ENCODE measurements around the gene TBCD. TPM values are rescaled to one million over a fixed set of nuclear protein-coding genes. Genes with fewer than 3 reads are reported as not detected.

Gene TBCD
- total RNA-seq, 1 donor from 2014 or later, result 31.8 TPM

GRCh38 chr17:82917699-82918345, 166.0 kb downstream of the TBCD start:
- Mint-ChIP-seq H3K27me3 (ENCODE audit: low read depth, unreplicated experiment) (no peaks in the 10 kb centered on the region), H3K4me3 (ENCODE audit: unreplicated experiment) (no peak overlapping the region), H3K9me3 (ENCODE audit: unreplicated experiment) (no peaks in the 10 kb centered on the region), H3K4me1 (ENCODE audit: low read depth, unreplicated experiment) (no peaks in the 10 kb centered on the region), H3K27ac (ENCODE audit: unreplicated experiment) (no peak overlapping the region), H3K36me3 (ENCODE audit: low read depth, unreplicated experiment) (peaks cover 10% of the 10 kb centered on the region)
- Histone ChIP-seq H3K27ac (ENCODE audit: low read depth, low read length) (no peak overlapping the region), H3K9me3 (ENCODE audit: insufficient read depth, low read depth, low read length) (no peaks in the 10 kb centered on the region), H4K20me1 (ENCODE audit: insufficient read depth, low read length) (no peaks in the 10 kb centered on the region), H3K36me3 (ENCODE audit: insufficient read depth, low read length) (no peaks in the 10 kb centered on the region), H3K9ac (ENCODE audit: low read length) (no peak overlapping the region), H2AFZ (ENCODE audit: low read depth, low read length) (no peak overlapping the region), H3K79me2 (ENCODE audit: insufficient read depth, low read length) (no peaks in the 10 kb centered on the region), H3K4me3 (ENCODE audit: insufficient read depth, low read depth, low read length) (no peak overlapping the region), H3K4me2 (ENCODE audit: low read length) (no peak overlapping the region), H3K4me1 (ENCODE audit: insufficient read depth, low read length) (no peaks in the 10 kb centered on the region), H3K27me3 (ENCODE audit: insufficient read depth, low read length) (no peaks in the 10 kb centered on the region)
- no peak for FAIRE-seq
- DNase-seq (ENCODE audit: low read depth), result no peak
- TF ChIP-seq EZH2 (IDR thresholded peaks at IDR 0.05; ENCODE audit: insufficient read depth, low read length), result no peak
- no peak for TF ChIP-seq CTCF (IDR thresholded peaks at IDR 0.05; ENCODE audit: insufficient read depth, low read depth, low read length)

- Histone ChIP-seq H3K4me2 (ENCODE audit: low read length) (no peak overlapping the region), H3K36me3 (ENCODE audit: insufficient read depth, low read length) (no peaks in the 10 kb centered on the region), H3K9ac (ENCODE audit: low read length) (no peak overlapping the region), H3K27me3 (ENCODE audit: insufficient read depth, low read length) (no peaks in the 10 kb centered on the region), H3K27ac (ENCODE audit: low read depth, low read length) (no peak overlapping the region), H2AFZ (ENCODE audit: low read depth, low read length) (no peak overlapping the region), H3K4me1 (ENCODE audit: insufficient read depth, low read length) (no peaks in the 10 kb centered on the region), H3K9me3 (ENCODE audit: insufficient read depth, low read depth, low read length) (no peaks in the 10 kb centered on the region), H3K4me3 (ENCODE audit: insufficient read depth, low read depth, low read length) (no peak overlapping the region), H3K79me2 (ENCODE audit: insufficient read depth, low read length) (no peaks in the 10 kb centered on the region), H4K20me1 (ENCODE audit: insufficient read depth, low read length) (no peaks in the 10 kb centered on the region)
- TF ChIP-seq EZH2 (IDR thresholded peaks at IDR 0.05; ENCODE audit: insufficient read depth, low read length) (no peak), CTCF (IDR thresholded peaks at IDR 0.05; ENCODE audit: insufficient read depth, low read depth, low read length) (no peak)
- Mint-ChIP-seq H3K27ac (ENCODE audit: unreplicated experiment) (no peak overlapping the region), H3K4me1 (ENCODE audit: low read depth, unreplicated experiment) (no peaks in the 10 kb centered on the region), H3K4me3 (ENCODE audit: unreplicated experiment) (no peak overlapping the region), H3K27me3 (ENCODE audit: low read depth, unreplicated experiment) (no peaks in the 10 kb centered on the region), H3K36me3 (ENCODE audit: low read depth, unreplicated experiment) (peaks cover 10% of the 10 kb centered on the region), H3K9me3 (ENCODE audit: unreplicated experiment) (no peaks in the 10 kb centered on the region)
- DNase-seq (ENCODE audit: low read depth) (no peak), FAIRE-seq (no peak)
These were observed 166.6 kb downstream of the TBCD start for GRCh38 chr17:82918508-82918907.

- H3K27ac Mint-ChIP-seq (ENCODE audit: unreplicated experiment), result no peak overlapping the region
- Histone ChIP-seq H3K36me3 (ENCODE audit: insufficient read depth, low read length) (no peaks in the 10 kb centered on the region), H3K27ac (ENCODE audit: low read depth, low read length) (no peak overlapping the region), H3K9me3 (ENCODE audit: insufficient read depth, low read depth, low read length) (no peaks in the 10 kb centered on the region), H3K9ac (ENCODE audit: low read length) (no peak overlapping the region), H2AFZ (ENCODE audit: low read depth, low read length) (no peak overlapping the region), H4K20me1 (ENCODE audit: insufficient read depth, low read length) (no peaks in the 10 kb centered on the region), H3K4me3 (ENCODE audit: insufficient read depth, low read depth, low read length) (no peak overlapping the region), H3K4me1 (ENCODE audit: insufficient read depth, low read length) (no peaks in the 10 kb centered on the region), H3K27me3 (ENCODE audit: insufficient read depth, low read length) (no peaks in the 10 kb centered on the region), H3K79me2 (ENCODE audit: insufficient read depth, low read length) (no peaks in the 10 kb centered on the region), H3K4me2 (ENCODE audit: low read length) (no peak overlapping the region)
- peaks cover 4% of the 10 kb centered on the region for H3K36me3 Mint-ChIP-seq (ENCODE audit: low read depth, unreplicated experiment)
- TF ChIP-seq EZH2 (IDR thresholded peaks at IDR 0.05; ENCODE audit: insufficient read depth, low read length) (no peak), CTCF (IDR thresholded peaks at IDR 0.05; ENCODE audit: insufficient read depth, low read depth, low read length) (no peak)
- no peaks in the 10 kb centered on the region for H3K4me1 Mint-ChIP-seq (ENCODE audit: low read depth, unreplicated experiment)
- FAIRE-seq (no peak), DNase-seq (ENCODE audit: low read depth) (no peak)
- H3K4me3 Mint-ChIP-seq (ENCODE audit: unreplicated experiment), result no peak overlapping the region
- no peaks in the 10 kb centered on the region for H3K27me3 Mint-ChIP-seq (ENCODE audit: low read depth, unreplicated experiment)
- no peaks in the 10 kb centered on the region for H3K9me3 Mint-ChIP-seq (ENCODE audit: unreplicated experiment)
These were observed 168.3 kb downstream of the TBCD start for GRCh38 chr17:82920150-82920549.
